Cardiac septum (tissue), 1 donor: ENCODE measurements around the gene INPP5A. TPM values are rescaled to one million over a fixed set of nuclear protein-coding genes. Genes with fewer than 3 reads are reported as not detected.
"Not testable (repeated sequence)": the region's sequence is repeated elsewhere in the genome, so short reads cannot be mapped to it uniquely, and the experiment has no call there.

Experiments
- DNase-seq: peaks from one replicate; pipeline ENCODE4 v3.0.0-alpha.2; 2020; ENCODE audit warnings: low spot score
- intact Hi-C: fragments of 100-400 bp; cut with DNase I; formaldehyde crosslinking; loops from one replicate; pipeline ENCODE4 v1.14.0; 2022
- total RNA-seq: library from RNA; stranded (reverse); fragmentation: NEBNext Ultra II Directional; extraction: Animal tissue kit (Norgen Biotek cat#: 25700); gene quantifications from one replicate; pipeline ENCODE4 v1.2.1, GENCODE V29; 2021
- donor health status: DM: no; HTN: no; CAD: no.

INPP5A gene
- total RNA-seq, 1 donor from 2014 or later, result 121 TPM

DNA sequence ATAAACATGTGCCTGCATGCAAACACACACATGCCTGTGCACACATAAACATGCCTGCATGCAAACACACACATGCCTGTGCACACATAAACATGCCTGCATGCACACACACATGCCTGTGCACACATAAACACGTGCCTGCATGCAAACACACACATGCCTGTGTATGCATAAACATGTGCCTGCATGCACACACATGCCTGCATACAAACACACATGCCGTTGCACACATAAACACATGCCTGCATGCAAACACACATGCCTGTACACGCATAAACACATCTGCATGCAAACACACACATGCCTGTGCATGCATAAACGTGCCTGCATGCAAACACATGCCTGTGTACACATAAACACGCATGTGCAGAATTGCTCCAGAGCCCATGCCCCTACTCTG, 226.0 kb downstream of the INPP5A start:
- intact Hi-C loops, result loop anchor here (10.0 kb wide), 1 partner anchor 109 kb away; no protein-coding TSS in a partner anchor
- no peak for DNase-seq

DNA sequence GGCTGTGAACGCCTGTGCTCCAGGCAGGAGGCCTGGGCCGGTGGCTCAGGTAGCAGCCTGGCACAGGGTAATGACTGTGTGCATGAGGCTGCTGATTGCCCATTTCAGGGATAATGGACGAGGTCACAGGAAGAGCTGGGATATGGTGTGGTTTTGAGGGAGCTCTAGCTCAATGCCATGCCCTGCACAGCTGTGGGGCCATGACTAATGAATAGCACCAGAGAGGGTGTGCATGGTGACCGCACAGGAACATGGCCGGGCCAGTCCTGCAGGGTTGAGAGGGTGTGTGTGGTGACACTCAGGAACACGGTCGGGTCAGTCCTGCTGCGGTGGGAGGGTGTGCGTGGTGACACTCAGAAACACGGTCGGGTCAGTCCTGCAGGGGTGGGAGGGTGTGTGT, 226.5 kb downstream of the INPP5A start:
- DNase-seq, result no peak
- intact Hi-C loops, result loop anchor here (10.0 kb wide), 1 partner anchor 109 kb away; no protein-coding TSS in a partner anchor

DNA sequence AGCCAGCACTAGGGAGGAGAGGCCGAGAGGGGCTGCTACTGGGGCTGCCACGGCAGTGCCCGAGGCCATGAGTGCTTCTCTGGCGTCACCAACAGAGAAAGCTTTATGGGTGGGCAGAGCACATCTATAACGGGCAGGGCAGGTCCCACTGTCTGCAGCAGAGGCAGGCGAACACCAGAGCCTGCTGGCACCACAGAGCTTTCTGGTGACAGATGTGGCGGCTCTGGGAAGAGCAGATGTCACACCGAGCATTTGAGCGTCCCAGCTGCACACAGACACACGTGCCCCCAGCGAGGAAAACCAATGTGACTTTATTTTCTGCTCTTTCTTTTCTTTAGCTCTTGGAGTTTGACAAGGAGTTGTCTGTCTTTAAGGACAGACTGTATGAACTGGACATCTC, 227.8 kb downstream of the INPP5A start:
- intact Hi-C loops, result loop anchor here (10.0 kb wide), 1 partner anchor 111 kb away; no protein-coding TSS in a partner anchor
- DNase-seq, result no peak

DNA sequence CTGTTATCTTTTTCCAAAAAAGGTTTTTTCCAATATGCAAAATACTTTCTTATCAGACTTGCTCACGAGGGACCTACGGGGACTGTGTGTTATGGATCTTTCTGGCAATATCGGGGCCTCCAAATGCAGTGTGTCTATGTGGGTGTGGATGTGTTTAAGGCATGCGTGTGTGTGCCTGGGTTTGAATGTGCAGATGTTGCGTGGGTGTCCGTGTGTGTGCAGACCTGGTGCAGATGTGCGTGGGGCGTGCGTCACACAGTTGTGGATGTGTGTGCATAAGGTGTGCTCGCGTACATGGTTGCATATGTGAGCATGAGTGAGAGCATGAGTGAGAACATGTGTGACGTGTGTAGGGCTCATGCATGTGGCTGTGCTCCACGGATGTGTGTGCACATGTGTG, 228.7 kb downstream of the INPP5A start:
- no peak for DNase-seq
- intact Hi-C loops, result loop anchor here (10.0 kb wide), 1 partner anchor 111 kb away; no protein-coding TSS in a partner anchor

DNA sequence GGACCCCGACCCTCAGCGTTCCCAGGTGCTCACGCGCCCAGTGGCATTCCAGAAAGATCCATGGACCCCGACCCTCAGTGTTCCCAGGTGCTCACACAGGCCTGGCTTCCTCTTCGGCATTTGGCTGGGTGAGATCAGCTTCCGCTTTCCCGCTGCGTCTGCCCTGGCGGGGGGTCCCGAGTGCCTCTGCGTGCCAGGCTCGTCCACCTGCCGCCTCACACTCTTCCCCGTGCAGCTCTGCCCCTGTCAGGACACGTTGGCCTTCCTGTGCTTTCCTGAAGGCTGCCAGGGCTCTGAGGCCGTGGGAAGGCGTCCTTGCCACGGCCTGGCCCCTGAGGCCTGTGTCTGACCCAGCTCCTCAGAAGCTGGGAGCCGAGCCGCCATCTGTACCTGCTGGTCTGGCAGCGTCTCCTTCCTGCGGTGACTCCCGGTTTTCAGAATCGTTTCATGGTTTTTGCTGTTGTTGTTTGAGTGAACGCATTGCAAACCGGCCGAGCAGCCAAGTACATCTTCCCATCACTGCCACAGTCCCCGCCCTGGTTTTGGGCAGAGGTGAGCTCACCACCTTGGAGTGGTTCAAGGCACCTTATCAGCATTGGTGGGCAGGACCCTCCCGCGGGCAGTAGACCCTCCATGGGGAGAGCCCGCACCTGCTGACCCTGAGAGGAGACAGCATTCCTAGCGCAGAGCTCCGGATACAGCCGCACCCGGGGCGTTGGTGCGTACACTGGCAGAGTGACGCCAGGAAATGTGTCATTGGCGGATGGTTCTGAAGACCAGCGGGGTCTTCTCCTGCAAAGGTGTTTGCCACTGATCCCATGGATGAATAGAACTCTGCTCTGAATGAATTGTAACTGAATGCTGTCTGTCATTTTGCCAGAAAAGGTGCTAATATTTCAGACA, 231.0 kb downstream of the INPP5A start:
- intact Hi-C loops, result loop anchor here (10.0 kb wide), 1 partner anchor 114 kb away; no protein-coding TSS in a partner anchor
- no peak for DNase-seq

DNA sequence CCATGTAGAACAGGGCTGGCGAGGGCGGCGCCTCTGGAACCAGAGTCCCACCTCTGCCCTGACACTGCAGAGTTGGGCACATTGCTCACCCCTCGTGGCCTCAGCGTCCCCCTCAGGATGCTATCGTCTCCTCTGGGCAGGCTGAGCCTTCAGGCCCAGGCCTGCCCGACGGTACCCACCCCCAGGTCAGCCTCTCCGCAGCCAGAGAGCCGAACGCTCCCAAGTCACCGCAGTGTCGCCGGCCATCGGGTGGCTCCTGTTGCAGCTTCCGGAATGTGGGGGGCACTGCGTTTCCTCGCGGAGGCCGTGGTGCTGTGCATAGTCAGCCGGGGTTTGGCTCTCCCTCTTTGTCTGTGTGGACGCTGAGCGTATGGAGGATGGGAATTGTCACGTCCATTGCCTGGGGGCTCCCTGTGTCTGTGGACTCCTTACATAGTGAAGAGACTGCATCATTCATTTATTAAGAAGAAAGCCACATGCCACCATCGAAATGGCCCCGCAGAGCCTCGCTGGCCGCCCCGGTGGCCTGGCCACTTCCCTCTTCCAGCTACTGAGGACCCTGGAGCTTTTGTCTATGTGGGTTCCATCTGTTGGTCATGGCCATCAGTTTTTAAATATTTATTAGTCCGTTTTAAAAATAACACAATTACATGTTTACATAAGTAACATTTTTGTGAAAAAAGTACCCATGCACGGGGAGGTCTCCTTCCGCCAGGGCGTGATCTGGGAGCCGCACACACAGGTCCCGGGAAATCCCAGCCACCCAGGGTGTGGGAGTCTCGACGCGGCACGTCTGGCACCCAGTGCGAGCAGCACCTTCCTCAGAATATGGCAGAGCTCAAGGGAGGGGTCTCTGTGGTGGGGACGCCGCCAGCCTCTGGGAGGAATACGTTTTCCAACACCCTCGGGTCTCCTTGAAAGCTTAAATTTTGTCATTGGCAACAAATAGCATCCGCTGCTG, 232.8 kb downstream of the INPP5A start:
- intact Hi-C loops, result no loop called here

DNA sequence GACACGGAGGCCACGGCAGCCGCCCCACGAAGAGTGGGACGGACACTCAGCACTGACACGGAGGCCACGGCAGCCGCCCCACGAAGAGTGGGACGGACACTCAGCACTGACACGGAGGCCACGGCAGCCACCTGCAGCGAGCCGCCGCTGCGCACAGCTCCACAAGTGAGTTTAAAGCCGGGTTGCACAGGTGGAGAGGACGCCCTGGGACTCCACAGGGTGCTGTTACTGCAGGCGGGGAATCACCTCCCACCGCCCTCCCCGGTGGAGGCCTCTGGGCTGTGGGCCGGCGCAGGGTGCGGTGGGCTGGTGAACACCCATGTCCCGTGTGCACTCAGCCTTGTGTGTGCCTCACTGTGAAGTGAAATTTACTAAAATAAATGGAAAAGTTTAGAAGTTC, 235.2 kb downstream of the INPP5A start:
- DNase-seq, intact Hi-C loops: not testable (repeated sequence)

More for the DNA sequence above, 232.8 kb downstream of the INPP5A start:
- no peak for DNase-seq

DNA sequence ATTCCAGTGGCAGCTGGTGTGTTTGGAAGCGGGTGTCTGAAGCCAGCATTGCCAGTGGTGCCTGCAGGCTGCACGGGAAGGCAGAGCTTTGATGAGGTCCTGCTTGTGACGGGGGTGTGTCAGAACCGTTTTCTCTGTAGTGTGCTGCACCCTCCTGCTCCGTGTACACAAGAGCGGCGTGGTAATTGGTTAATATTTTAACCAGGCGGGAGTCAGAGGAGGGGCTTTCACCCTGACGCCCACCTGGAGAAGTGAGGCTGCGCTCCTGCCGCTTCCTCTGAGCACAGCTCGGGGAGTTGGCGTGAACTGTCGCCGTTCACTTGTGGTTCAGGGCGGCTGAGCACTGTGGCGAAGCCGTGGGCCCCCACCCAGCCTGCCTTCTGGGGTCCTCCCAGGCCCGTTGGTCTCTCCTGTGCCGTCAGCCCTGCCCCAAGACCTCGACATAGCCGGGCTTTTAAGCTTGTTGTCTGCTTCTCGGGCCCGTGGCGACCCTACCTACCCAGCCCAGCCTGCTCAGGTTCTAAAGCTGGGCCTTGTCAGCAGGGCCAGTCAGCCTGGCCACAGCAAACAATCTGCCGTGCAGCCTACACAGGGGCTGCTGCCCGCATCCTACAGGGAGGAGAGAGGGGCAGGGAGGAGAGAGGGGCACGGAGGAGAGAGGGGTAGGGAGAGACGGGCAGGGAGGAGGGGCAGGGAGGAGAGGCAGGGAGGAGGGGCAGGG, 236.8 kb downstream of the INPP5A start:
- DNase-seq, result no peak
- intact Hi-C loops, result no loop called here

DNA sequence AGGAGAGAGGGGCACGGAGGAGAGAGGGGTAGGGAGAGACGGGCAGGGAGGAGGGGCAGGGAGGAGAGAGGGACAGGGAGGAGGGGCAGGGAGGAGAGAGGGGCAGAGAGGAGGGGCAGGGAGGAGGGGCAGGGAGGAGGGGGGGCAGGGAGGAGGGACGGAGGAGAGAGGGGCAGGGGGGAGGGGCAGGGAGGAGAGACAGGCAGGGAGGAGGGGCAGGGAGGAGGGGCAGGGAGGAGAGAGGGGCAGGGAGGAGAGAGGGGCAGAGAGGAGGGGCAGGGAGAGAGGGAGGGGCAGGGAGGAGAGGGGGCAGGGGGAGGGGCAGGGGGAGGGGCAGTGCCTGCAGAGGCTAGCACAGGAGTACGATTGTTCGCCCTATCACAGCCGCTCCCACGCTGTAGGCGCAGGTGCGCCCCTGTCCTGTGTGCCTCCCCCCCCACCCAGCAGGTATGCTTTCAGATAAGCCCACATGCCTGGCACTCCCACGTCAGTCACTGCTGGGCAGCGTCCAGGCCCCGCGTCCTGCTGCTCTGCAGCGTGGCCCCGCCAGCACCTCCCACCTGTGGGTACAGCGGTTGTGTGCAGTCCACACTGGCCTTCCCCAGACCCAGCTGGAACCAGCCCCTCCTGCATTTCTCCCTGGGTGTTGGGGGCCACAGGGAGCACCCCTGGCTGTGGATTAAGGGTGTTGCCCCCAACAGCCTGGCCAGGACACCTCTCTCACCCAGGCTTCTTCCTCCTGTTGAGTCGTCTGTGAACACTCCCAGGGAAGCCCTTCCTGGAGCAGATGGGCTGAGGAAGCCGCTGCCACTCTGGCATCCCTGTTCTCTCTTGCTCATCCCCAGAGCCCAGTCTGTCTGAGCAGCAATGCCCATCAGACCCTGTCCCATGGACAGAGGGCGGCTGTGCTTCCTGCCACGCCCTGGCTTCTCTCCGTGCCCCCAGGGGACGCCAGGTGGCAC, 237.6 kb downstream of the INPP5A start:
- intact Hi-C loops, result no loop called here
- DNase-seq, result no peak

DNA sequence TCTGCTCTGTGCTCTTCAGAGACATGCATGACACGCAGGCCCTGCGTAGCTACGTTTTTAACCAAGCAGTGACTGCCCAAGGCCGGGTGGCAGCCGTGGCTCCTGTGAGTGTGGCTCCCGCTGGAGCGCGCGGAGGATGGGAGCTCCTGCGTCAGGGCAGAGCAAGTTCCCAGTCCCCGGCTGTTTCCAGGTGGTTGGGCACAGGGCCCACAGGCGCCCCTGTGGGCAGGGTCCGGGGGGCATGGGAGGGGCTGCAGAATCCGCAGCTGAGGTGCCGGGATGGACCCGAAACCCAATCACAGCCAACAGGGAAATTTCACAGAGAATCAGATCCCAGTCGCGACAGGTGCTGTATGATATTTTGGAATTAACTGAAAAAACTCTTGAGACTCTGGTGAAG, 238.6 kb downstream of the INPP5A start:
- intact Hi-C loops, result no loop called here
- no peak for DNase-seq

DNA sequence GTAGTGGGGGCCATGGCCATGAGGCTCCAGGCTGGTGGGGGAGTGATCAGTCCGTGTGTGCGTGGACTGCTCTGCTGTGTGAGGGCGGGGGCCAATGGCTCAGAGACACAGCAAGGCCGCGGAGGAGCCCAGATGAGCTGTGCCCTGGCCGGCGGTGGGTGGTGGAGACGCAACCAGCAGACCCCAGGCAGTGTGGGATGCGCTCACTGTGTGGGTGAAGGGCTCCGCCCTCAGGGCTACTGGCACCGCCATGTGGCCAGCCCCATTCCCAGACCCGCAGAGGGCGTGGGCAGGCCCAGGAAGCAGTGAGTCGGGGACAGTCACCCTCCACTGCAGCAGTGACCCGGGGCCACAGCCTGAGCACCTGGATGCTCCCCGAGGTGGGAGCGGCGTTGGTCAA, 239.2 kb downstream of the INPP5A start:
- intact Hi-C loops, result no loop called here
- DNase-seq, result no peak

DNA sequence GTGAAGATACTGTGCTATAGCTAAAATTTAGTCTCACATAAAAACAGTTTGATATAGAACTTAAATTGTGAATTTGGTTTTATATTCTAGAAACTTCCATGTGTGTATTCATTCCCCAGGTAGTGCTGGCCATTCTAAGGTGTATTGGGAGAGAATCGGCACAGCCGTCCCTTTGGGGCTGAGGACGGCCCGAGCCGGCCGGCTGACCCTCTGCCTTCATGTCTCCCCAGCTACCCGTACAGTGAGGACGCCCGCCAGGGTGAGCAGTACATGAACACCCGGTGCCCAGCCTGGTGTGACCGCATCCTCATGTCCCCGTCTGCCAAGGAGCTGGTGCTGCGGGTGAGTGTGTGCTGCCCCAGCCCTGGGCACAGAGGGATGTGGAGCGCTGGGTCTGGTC, 239.9 kb downstream of the INPP5A start:
- no peak for DNase-seq
- intact Hi-C loops, result no loop called here

DNA sequence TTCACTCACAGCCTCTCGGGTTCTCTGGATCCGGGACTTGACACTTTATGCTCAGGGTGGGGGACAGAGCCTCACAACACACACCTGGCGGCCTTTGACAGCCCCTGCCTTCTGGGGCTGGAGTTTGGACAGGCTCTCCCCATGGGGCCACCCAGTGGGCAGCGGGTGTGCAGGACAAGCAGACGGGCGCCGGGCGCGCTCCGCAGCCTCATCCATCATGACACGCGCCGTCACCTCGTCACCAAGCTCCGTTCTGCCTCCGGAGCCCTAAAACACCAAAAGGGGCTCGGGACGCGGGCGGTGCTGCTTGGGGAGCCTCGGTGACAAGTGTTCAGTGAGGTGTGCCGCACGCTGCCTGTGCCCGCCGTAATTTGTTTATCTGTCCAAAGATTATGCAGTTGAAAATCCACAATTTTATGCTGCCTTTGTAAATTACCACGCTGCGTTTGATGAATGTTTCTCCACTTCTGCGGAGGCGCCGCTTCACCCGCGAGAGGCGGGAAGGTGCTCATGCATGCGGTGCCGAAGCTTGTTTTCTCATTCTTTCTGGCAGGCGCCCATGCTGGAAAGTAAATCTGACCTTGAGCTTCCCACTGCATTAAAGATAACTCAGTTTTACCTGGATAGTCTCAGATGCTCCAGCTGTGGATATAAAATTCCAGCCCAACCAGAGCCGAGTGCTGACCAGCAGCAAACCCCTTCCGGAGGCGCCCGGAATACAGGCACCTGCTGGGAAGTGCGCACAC, 242.1 kb downstream of the INPP5A start:
- no peak for DNase-seq
- intact Hi-C loops, result no loop called here

DNA sequence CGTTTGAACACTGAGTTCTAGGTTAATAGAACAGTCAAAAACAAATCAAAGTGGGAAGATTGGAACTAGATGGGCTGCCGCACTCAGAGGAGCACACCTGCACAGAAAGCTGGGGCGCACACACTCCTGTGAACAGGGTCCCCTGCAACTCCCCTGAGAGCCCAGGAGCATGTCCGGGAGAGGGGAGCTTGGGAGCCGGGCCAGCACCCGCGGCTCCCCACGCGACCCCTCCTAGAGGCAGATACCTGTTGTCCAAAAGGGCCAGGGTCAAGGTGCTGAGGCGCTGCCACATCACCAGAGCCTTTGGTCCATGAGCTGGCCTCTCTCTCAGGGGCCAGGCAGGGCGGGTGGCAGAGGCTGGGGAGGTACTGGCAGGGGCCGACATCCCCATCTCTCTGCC, 242.8 kb downstream of the INPP5A start:
- DNase-seq, result no peak
- intact Hi-C loops, result no loop called here

DNA sequence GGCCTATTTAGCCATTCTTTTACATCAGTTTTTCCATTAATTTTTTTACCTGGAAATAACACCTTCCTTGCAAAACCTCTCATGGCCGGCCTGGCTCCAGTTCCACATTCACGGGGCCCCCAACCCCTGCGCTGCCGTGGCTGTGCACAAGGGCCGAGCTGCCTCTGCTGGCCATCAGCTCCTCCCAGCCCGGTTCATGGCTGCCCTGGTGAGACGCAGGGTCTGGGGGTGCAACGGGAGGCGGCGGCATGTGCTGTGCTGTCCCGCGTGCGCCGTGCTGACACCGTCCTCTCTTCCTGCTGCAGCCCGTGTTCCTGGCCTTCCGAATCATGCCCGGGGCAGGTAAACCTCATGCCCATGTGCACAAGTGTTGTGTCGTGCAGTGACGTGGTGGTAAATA, 244.0 kb downstream of the INPP5A start:
- no peak for DNase-seq
- intact Hi-C loops, result no loop called here

DNA sequence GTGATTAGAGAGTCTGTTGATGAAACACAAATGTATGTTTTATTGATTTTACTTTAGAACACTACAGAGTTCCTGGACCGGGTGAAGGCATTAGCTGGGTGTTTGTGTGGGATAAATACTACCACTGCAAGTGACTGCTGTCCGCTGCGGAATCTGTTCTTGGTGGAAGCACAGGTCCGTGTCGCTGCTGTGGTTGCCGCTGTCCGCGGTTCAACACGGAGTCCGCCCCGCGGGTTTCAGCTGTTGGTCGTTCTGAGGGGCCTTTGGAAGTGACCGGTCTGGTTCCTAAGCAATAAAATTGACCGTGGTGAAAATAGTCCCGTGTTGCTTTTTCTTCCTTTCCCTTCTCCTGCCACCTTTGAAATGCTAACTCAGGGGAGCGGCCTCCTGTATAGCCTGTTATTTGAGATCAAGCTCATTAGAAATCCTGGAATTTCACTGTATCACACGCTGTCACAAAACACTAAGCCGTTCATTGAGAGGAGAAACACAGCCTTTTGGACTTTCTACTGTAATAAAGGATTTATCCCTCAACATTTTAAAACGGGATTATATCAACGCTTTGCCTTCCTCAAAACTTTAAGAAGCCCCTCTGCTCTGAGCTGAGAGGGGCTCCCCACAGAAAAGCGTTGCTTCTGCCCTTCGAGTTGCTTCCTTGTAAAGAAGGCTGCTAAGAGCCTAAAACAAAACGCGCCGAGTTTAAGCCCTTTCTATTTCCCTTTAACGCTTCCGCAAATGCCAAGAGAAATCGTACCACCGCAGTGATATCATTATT, 245.8 kb downstream of the INPP5A start:
- intact Hi-C loops, result no loop called here
- no peak for DNase-seq
